Measurements from ENCODE around the gene EML4. TPM values are rescaled to one million over a fixed set of nuclear protein-coding genes. Genes with fewer than 3 reads are reported as not detected.

The EML4 gene
- total and polyA plus RNA-seq, 11 donors: 2.3 to 32.8 (median 5.6) TPM

DNA sequence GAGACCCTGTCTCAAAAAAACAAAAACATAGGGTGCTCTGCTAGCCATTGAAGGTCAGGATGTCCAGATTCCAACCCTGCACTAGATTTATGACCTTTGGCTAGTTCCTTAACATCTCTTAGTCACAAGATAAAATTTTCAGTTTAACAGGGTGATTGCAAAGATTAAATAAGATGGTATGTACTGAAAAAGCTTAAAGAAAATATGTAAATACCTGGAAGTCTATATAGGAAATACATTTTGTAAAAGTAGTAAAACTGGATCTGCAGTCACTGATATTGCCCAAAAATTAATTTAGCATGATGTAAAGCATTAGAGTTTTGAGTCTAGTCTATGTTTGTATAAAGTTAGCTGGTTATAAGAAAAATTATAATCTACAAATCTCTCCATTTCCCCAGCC is 197.3 kb downstream of the EML4 start:
- H3K27ac ChIP-seq: no peak overlapping the region
- H3K27me3 ChIP-seq: no peaks in the 10 kb centered on the region
- TF ChIP-seq, protein P1, sequence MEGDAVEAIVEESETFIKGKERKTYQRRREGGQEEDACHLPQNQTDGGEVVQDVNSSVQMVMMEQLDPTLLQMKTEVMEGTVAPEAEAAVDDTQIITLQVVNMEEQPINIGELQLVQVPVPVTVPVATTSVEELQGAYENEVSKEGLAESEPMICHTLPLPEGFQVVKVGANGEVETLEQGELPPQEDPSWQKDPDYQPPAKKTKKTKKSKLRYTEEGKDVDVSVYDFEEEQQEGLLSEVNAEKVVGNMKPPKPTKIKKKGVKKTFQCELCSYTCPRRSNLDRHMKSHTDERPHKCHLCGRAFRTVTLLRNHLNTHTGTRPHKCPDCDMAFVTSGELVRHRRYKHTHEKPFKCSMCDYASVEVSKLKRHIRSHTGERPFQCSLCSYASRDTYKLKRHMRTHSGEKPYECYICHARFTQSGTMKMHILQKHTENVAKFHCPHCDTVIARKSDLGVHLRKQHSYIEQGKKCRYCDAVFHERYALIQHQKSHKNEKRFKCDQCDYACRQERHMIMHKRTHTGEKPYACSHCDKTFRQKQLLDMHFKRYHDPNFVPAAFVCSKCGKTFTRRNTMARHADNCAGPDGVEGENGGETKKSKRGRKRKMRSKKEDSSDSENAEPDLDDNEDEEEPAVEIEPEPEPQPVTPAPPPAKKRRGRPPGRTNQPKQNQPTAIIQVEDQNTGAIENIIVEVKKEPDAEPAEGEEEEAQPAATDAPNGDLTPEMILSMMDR (IDR thresholded peaks at IDR 0.05): no peak
- TF ChIP-seq POLR2A (IDR thresholded peaks at IDR 0.05): no peak
- H3K36me3 ChIP-seq: no peaks in the 10 kb centered on the region
- no peak for ATAC-seq
- H3K4me1 ChIP-seq: peaks cover 0 to 22% (median 8%) of the 10 kb centered on the region in 12 donors
- H3K4me3 ChIP-seq: no peak overlapping the region
- DNase-seq: no peak
- intact Hi-C loops (cut with DNase I): loop anchor here in 5 of 10 donors (10.0 kb wide), 2 partner anchors 272 to 1238 kb away; no protein-coding TSS in a partner anchor
- H3K9me3 ChIP-seq: no peaks in the 10 kb centered on the region

DNA sequence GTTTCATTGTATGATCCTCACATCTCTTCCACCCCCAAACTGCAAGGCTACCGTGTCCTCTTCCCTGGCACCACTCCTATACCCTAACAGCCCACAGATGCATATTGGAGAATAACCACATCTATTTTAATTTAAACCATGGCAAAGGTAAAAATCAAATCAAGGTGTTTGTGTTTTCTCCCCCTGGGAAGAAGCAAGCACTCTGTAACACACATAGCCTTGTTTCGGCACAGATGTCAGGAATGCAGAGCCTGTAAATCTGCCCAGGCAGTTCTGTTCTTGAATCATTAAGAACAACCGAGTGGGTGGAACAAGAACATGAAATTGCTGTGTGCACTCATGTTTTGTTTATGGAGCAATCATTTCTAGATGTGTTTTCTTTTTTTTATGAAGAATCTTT is 198.7 kb downstream of the EML4 start:
- 55 to 59% (median 57%) methylated on average over 3 of the region's 3 CpGs for WGBS, 4 donors
- peak overlapping the region in 2 of 12 donors; percentile 44 to 55 for H3K27ac ChIP-seq
- no peak for ATAC-seq
- no peaks in the 10 kb centered on the region for H3K9me3 ChIP-seq
- no peaks in the 10 kb centered on the region for H3K27me3 ChIP-seq
- no peak for DNase-seq
- H3K4me3 ChIP-seq: no peak overlapping the region
- H3K4me1 ChIP-seq: peaks cover 0 to 18% (median 4%) of the 10 kb centered on the region in 12 donors
- intact Hi-C loops (cut with DNase I): loop anchor here in 5 of 10 donors (10.0 kb wide), 2 partner anchors 273 to 1237 kb away; no protein-coding TSS in a partner anchor
- TF ChIP-seq, protein P1 (IDR thresholded peaks at IDR 0.05): no peak
- TF ChIP-seq POLR2A (IDR thresholded peaks at IDR 0.05): no peak
- no peaks in the 10 kb centered on the region for H3K36me3 ChIP-seq

DNA sequence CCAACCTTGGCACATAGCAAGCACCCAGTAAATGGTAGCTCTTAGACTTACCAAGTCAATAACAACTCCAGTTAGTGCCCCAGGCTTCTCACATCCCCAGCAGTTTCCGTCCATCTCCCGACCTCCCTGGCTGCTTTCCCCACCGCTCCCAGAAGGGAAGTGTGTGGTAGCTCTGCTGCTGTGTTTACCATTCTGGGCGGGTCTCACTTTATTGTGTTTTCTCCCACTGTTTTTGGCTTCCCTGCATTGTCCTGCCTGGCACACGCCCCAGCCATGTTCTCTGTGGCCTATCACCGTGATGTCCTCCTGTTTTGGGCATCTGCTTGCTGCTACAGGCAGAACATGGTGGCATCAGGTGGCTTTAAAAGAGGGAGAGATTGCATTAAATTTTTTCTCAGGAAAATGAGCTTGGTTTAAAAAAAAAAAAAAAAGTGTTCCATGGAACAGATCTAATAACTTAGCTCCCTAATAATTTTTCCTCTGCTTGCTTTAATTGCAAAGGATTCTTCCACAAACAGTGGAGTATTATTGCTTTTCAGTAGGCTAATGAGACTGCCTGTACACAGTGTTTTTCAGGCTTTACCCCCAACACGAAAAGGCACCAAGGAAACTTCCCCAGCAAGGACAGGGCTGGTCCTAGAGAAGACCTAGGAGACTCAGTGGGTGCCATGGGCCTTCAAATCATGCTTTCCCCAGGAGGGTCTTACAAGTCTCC is 199.8 kb downstream of the EML4 start:
- Histone ChIP-seq H3K9me3 (no peaks in the 10 kb centered on the region), H3K27me3 (no peaks in the 10 kb centered on the region), H3K4me3 (peak overlapping the region in 5 of 12 donors; percentile 5 to 19 (median 18)), H3K4me1 (peaks cover 0 to 18% (median 4%) of the 10 kb centered on the region in 12 donors), H3K27ac (peak overlapping the region in 7 of 12 donors; percentile 1 to 72 (median 54)), H3K36me3 (no peaks in the 10 kb centered on the region)
- intact Hi-C loops (cut with DNase I): loop anchor here in 5 of 10 donors (10.0 kb wide), 2 partner anchors 274 to 1236 kb away; no protein-coding TSS in a partner anchor
- peak in 3 of 5 donors; percentile 31 to 51 (median 36) for DNase-seq
- ATAC-seq: peak; percentile 55 to 84 (median 72)
- no peak for TF ChIP-seq POLR2A (IDR thresholded peaks at IDR 0.05)
- TF ChIP-seq, protein P1 (IDR thresholded peaks at IDR 0.05): no peak
- WGBS, 4 donors: 57 to 75% (median 63%) methylated on average over 7 of the region's 7 CpGs

DNA sequence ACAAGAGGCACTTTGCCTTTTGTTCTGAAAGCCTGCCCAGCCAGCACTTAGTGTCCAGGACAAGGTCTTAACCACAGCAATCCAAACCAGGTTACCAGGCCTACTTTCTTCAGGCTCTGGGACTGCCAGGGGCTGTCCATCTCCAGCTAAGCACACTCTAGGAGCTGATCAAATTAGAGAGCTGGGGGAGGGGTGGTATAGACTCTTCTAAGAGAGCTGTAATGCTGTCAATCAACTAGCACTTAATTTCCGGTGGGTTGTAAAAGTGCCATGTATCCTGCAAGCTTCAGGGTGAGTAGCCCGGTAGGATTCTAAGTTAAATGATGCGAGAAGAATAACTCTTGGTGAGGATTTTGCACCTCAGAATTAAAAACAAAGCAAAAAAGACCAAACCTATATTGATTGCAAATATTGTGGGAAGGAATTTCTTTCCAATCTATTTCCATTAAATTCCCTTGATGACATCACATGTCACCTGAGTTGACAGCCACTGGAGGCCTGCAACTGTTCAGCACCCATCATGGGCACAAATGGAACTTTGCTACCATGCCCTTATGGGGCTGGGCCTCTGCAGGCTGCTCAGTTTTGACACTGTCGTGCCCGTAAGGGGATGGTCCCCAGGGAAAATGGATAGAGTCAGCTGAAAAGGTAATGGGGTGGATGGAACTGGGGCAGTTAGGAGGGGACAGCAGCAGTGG is 200.5 kb downstream of the EML4 start:
- TF ChIP-seq, protein P1 (IDR thresholded peaks at IDR 0.05): no peak
- TF ChIP-seq POLR2A (IDR thresholded peaks at IDR 0.05): no peak
- no peaks in the 10 kb centered on the region for H3K9me3 ChIP-seq
- H3K4me1 ChIP-seq: peaks cover 0 to 18% (median 4%) of the 10 kb centered on the region in 12 donors
- H3K4me3 ChIP-seq: no peak overlapping the region
- H3K27ac ChIP-seq: peak overlapping the region in 7 of 12 donors; percentile 1 to 72 (median 54)
- no peaks in the 10 kb centered on the region for H3K36me3 ChIP-seq
- WGBS, 4 donors: 88 to 93% (median 90%) methylated on average over 5 of the region's 5 CpGs
- DNase-seq: no peak
- intact Hi-C loops (cut with DNase I): loop anchor here in 5 of 10 donors (10.0 kb wide), 2 partner anchors 275 to 1235 kb away; no protein-coding TSS in a partner anchor
- no peaks in the 10 kb centered on the region for H3K27me3 ChIP-seq
- ATAC-seq: no peak

Data from heart left ventricle (tissue), 16 donors.